HG02973 (cell line): ENCODE measurements around the gene GALNT9.

ENCODE experiments used
- ATAC-seq: cut with Tn5 transposase; IDR thresholded peaks from one replicate; pipeline ENCODE4 v1.9.1; 2021; ENCODE audit warnings: moderate library complexity; ENCODE audit not compliant: unreplicated experiment

GALNT9 gene

GRCh38 chr12:132217800-132218526 lies 111.4 kb downstream of the GALNT9 start:
- ATAC-seq = no peak

- ATAC-seq = no peak
Observed at GRCh38 chr12:132217371-132217770, 112.0 kb downstream of the GALNT9 start.

- no peak for ATAC-seq
Observed at GRCh38 chr12:132216354-132216987, 112.9 kb downstream of the GALNT9 start.

- no peak for ATAC-seq
Observed at GRCh38 chr12:132215299-132215989, 113.9 kb downstream of the GALNT9 start.

- ATAC-seq = no peak
Observed at GRCh38 chr12:132214891-132215290, 114.5 kb downstream of the GALNT9 start.

- ATAC-seq = no peak
Observed at GRCh38 chr12:132214161-132214476, 115.3 kb downstream of the GALNT9 start.

GRCh38 chr12:132213359-132214160 lies 115.8 kb downstream of the GALNT9 start:
- no peak for ATAC-seq

- no peak for ATAC-seq
Observed at GRCh38 chr12:132211816-132212215, 117.6 kb downstream of the GALNT9 start.

GRCh38 chr12:132211326-132211725 lies 118.1 kb downstream of the GALNT9 start:
- ATAC-seq = no peak

- no peak for ATAC-seq
Observed at GRCh38 chr12:132210223-132211055, 119.0 kb downstream of the GALNT9 start.

GRCh38 chr12:132209619-132210222 lies 119.7 kb downstream of the GALNT9 start:
- no peak for ATAC-seq

- no peak for ATAC-seq
Observed at GRCh38 chr12:132208153-132208823, 121.1 kb downstream of the GALNT9 start.

GRCh38 chr12:132207083-132207775 lies 122.2 kb downstream of the GALNT9 start:
- no peak for ATAC-seq

GRCh38 chr12:132206046-132206434 lies 123.3 kb downstream of the GALNT9 start:
- no peak for ATAC-seq

GRCh38 chr12:132205271-132206045 lies 123.9 kb downstream of the GALNT9 start:
- ATAC-seq = no peak

- ATAC-seq = no peak
Observed at GRCh38 chr12:132204793-132205270, 124.6 kb downstream of the GALNT9 start.

GRCh38 chr12:132204063-132204792 lies 125.2 kb downstream of the GALNT9 start:
- no peak for ATAC-seq
